Tibial nerve (tissue), 4 donors: ENCODE data around the gene PPDPF. TPM values are rescaled to one million over a fixed set of nuclear protein-coding genes. Genes with fewer than 3 reads are reported as not detected.

Source experiments
- DNase-seq, 2 donors: peaks; one replicate each; pipeline ENCODE4 v3.0.0-alpha.2; 2019; ENCODE audit warnings: low spot score in 2 of 2
- H3K27ac ChIP-seq, 4 donors: fragments of 200-600 bp; sonication (generic) in 3 of 4; one replicate each; pipeline ENCODE4 v1.5.1; 2017 to 2019; ENCODE audit warnings: mild to moderate bottlenecking in 1 of 4
- H3K27me3 ChIP-seq, 2 donors: fragments of 200-600 bp; sonication (generic) in 1 of 2; one replicate each; pipeline versions ENCODE4 v1.5.1 to v1.6.0; 2017 to 2019
- H3K36me3 ChIP-seq, 3 donors: fragments of 200-600 bp; sonication (generic); one replicate each; pipeline ENCODE4 v1.5.1; 2018 to 2019
- H3K4me1 ChIP-seq, 4 donors: fragments of 200-600 bp; sonication (generic) in 3 of 4; one replicate each; pipeline ENCODE4 v1.5.1; 2017 to 2019
- H3K4me3 ChIP-seq, 4 donors: fragments of 200-600 bp; sonication (generic) in 3 of 4; one replicate each; pipeline ENCODE4 v1.5.1; 2017 to 2019; ENCODE audit warnings: mild to moderate bottlenecking in 1 of 4, moderate library complexity in 1 of 4
- H3K9me3 ChIP-seq, 4 donors: fragments of 200-600 bp; sonication (generic) in 3 of 4; one replicate each; pipeline ENCODE4 v1.5.1; 2017 to 2019
- CTCF ChIP-seq, 5 experiments: fragments of 200-600 bp in 3 of 5; fragments of 450-650 bp in 2 of 5; sonication (generic) in 3 of 5; IDR thresholded peaks; one replicate each; pipeline ENCODE4 v1.5.1; 2016 to 2019; ENCODE audit warnings: antibody characterized with exemption in 5 of 5, mild to moderate bottlenecking in 3 of 5, moderate library complexity in 2 of 5
- EP300 ChIP-seq, 2 donors: sonication (generic); formaldehyde crosslinking; IDR thresholded peaks; one replicate each; pipeline ENCODE4 v1.6.1; 2017; ENCODE audit warnings: antibody characterized with exemption in 2 of 2, mild to moderate bottlenecking in 1 of 2
- POLR2A ChIP-seq, 2 donors: fragments of 450-650 bp; IDR thresholded peaks; one replicate each; pipeline ENCODE4 v1.6.1; 2017; ENCODE audit warnings: antibody characterized with exemption in 2 of 2, mild to moderate bottlenecking in 2 of 2, moderate library complexity in 2 of 2
- WGBS, 2 donors: methylation state at CpG; one replicate each; pipeline ENCODE4 v1.1.5; 2018; 5-methylcytosine and 5-hydroxymethylcytosine counted together
- total RNA-seq, 4 donors: library from RNA; depleted of rRNA; stranded (reverse); fragments of >200 nt; gene quantifications; one replicate each; pipeline ENCODE4 v1.1.0, GENCODE V29; 2016

PPDPF gene
- total RNA-seq, 4 donors from 2014 or later: 59.0 to 165 (median 119) TPM

GRCh38 chr20:63544958-63545516 is 24.5 kb downstream of the PPDPF start:
- Histone ChIP-seq H3K4me3 (no peak overlapping the region), H3K36me3 (no peaks in the 10 kb centered on the region), H3K4me1 (peaks cover 0 to 5% (median 0%) of the 10 kb centered on the region in 4 donors), H3K27me3 (peaks cover 0 to 51% of the 10 kb centered on the region in 2 donors), H3K27ac (no peak overlapping the region), H3K9me3 (no peaks in the 10 kb centered on the region)
- no peak for TF ChIP-seq POLR2A (IDR thresholded peaks at IDR 0.05)
- no peak for TF ChIP-seq CTCF (IDR thresholded peaks at IDR 0.05)
- no peak for TF ChIP-seq EP300 (IDR thresholded peaks at IDR 0.05)
- DNase-seq: no peak
- 64 to 66% methylated on average over 15 to 19 of the region's 19 CpGs for WGBS, 2 donors

- Histone ChIP-seq H3K27ac (no peak overlapping the region), H3K9me3 (no peaks in the 10 kb centered on the region), H3K36me3 (no peaks in the 10 kb centered on the region), H3K4me1 (peaks cover 0 to 5% (median 0%) of the 10 kb centered on the region in 4 donors), H3K27me3 (peaks cover 0 to 58% of the 10 kb centered on the region in 2 donors), H3K4me3 (no peak overlapping the region)
- TF ChIP-seq CTCF (IDR thresholded peaks at IDR 0.05) (no peak), EP300 (IDR thresholded peaks at IDR 0.05) (no peak), POLR2A (IDR thresholded peaks at IDR 0.05) (no peak)
- no peak for DNase-seq
- 57 to 63% methylated on average over 5 to 6 of the region's 6 CpGs for WGBS, 2 donors
These were observed 25.2 kb downstream of the PPDPF start for GRCh38 chr20:63545814-63546213.

GRCh38 chr20:63546256-63546955 is 25.8 kb downstream of the PPDPF start:
- 72 to 80% methylated on average over 12 to 18 of the region's 20 CpGs for WGBS, 2 donors
- Histone ChIP-seq H3K27me3 (peaks cover 0 to 58% of the 10 kb centered on the region in 2 donors), H3K36me3 (no peaks in the 10 kb centered on the region), H3K4me1 (peaks cover 0 to 5% (median 0%) of the 10 kb centered on the region in 4 donors), H3K9me3 (no peaks in the 10 kb centered on the region), H3K27ac (no peak overlapping the region), H3K4me3 (no peak overlapping the region)
- DNase-seq: no peak
- TF ChIP-seq CTCF (IDR thresholded peaks at IDR 0.05) (no peak), POLR2A (IDR thresholded peaks at IDR 0.05) (no peak), EP300 (IDR thresholded peaks at IDR 0.05) (no peak)

GRCh38 chr20:63546956-63547724 is 26.6 kb downstream of the PPDPF start:
- Histone ChIP-seq H3K36me3 (no peaks in the 10 kb centered on the region), H3K27ac (no peak overlapping the region), H3K4me1 (peaks cover 0 to 5% (median 0%) of the 10 kb centered on the region in 4 donors), H3K4me3 (no peak overlapping the region), H3K9me3 (no peaks in the 10 kb centered on the region), H3K27me3 (peaks cover 0 to 58% of the 10 kb centered on the region in 2 donors)
- no peak for TF ChIP-seq EP300 (IDR thresholded peaks at IDR 0.05)
- TF ChIP-seq POLR2A (IDR thresholded peaks at IDR 0.05): no peak
- no peak for TF ChIP-seq CTCF (IDR thresholded peaks at IDR 0.05)
- no peak for DNase-seq
- 43 to 56% methylated on average over 25 to 41 of the region's 58 CpGs for WGBS, 2 donors
